ENCODE measurements around the gene L3MBTL2.

The L3MBTL2 gene

GRCh38 chr22:41250127-41250526 lies 45.0 kb downstream of the L3MBTL2 start (continued):
- TF ChIP-seq REST (tag by site-specific recombination; IDR thresholded peaks at IDR 0.05), result no peak
- TF ChIP-seq ZNF529 (tag by site-specific recombination; IDR thresholded peaks at IDR 0.05; ENCODE audit: insufficient replicate concordance), result no peak
- no peak for TF ChIP-seq GFI1B (tag by site-specific recombination; IDR thresholded peaks at IDR 0.05)
- TF ChIP-seq ZNF561 (tag by site-specific recombination; IDR thresholded peaks at IDR 0.05; ENCODE audit: borderline replicate concordance), result no peak
- TF ChIP-seq ZNF510 (tag by site-specific recombination; IDR thresholded peaks at IDR 0.05; ENCODE audit: insufficient replicate concordance), result no peak
- TF ChIP-seq KLF10 (tag by site-specific recombination; IDR thresholded peaks at IDR 0.05), result no peak
- no peak for TF ChIP-seq ZNF777 (tag by site-specific recombination; IDR thresholded peaks at IDR 0.05; ENCODE audit: borderline replicate concordance)
- no peak for TF ChIP-seq ZNF341 (tag by site-specific recombination; IDR thresholded peaks at IDR 0.05; ENCODE audit: low read depth)

- Histone ChIP-seq H3K4me1 (ENCODE audit: control insufficient read depth, insufficient read depth, low read length) (peaks cover 5% of the 10 kb centered on the region; the same call in 1 of the 2 replicates), H3K36me3 (ENCODE audit: control insufficient read depth in 2 of 2, insufficient read depth in 1 of 2, low read length in 2 of 2) (peaks cover 66 to 98% of the 10 kb centered on the region in 2 experiments; a peak in 2 of 3 replicates), H3K9me3 (ENCODE audit: control insufficient read depth, insufficient read depth, low read depth, low read length) (no peaks in the 10 kb centered on the region), H3K27ac (ENCODE audit: extremely low read depth, low read depth, low read length) (no peak overlapping the region), H3K4me3 (ENCODE audit: low read depth, low read length) (no peak overlapping the region)
- CTCF ChIA-PET, result interaction anchor here (1.1 kb wide), 1 partner anchor 9 kb away, joined by 3 read pairs; no protein-coding TSS in a partner anchor
- TF ChIP-seq ZIC2 (tag by site-specific recombination; IDR thresholded peaks at IDR 0.05), result 0 out of 2 replicates have a peak, but pooled peaks have one; percentile 7
- no peak for TF ChIP-seq ZSCAN4 (tag by site-specific recombination; IDR thresholded peaks at IDR 0.05)
- TF ChIP-seq ZNF292 (tag by site-specific recombination; IDR thresholded peaks at IDR 0.05; ENCODE audit: borderline replicate concordance, low read depth), result no peak
- no peak for TF ChIP-seq KLF10 (tag by site-specific recombination; IDR thresholded peaks at IDR 0.05)
- no peak for TF ChIP-seq ZNF341 (tag by site-specific recombination; IDR thresholded peaks at IDR 0.05; ENCODE audit: low read depth)
- 0 out of 2 replicates have a peak, but pooled peaks have one; percentile 18 for TF ChIP-seq ZNF623 (tag by site-specific recombination; IDR thresholded peaks at IDR 0.05)
- no peak for TF ChIP-seq ZBTB17 (tag by site-specific recombination; IDR thresholded peaks at IDR 0.05)
- POLR2A ChIA-PET, result interaction anchor here (1.1 kb wide), 1 partner anchor 129 kb away, joined by 3 read pairs; the partner anchor contains the start of gene TEF
These were observed 47.3 kb downstream of the L3MBTL2 start for GRCh38 chr22:41252365-41252764.

GRCh38 chr22:41254230-41254629 lies 49.1 kb downstream of the L3MBTL2 start:
- CTCF ChIA-PET, result interaction anchor here (0.7 kb wide), 1 partner anchor 650 kb away, joined by 3 read pairs; no protein-coding TSS in a partner anchor
- Histone ChIP-seq H3K4me3 (ENCODE audit: low read depth, low read length) (no peak overlapping the region), H3K4me1 (ENCODE audit: control insufficient read depth, insufficient read depth, low read length) (peaks cover 6% of the 10 kb centered on the region; the same call in 1 of the 2 replicates), H3K27ac (ENCODE audit: extremely low read depth, low read depth, low read length) (no peak overlapping the region), H3K36me3 (ENCODE audit: control insufficient read depth in 2 of 2, insufficient read depth in 1 of 2, low read length in 2 of 2) (peaks cover 72 to 98% of the 10 kb centered on the region in 2 experiments), H3K9me3 (ENCODE audit: control insufficient read depth, insufficient read depth, low read depth, low read length) (no peaks in the 10 kb centered on the region)
- TF ChIP-seq ZNF366 (tag by site-specific recombination; conservative IDR thresholded peaks at IDR 0.05) (peak; percentile 41; the same call in 1 of the 2 replicates), ZNF169 (tag by site-specific recombination; IDR thresholded peaks at IDR 0.05) (no peak), ZNF626 (tag by site-specific recombination; IDR thresholded peaks at IDR 0.05) (no peak), SP7 (tag by site-specific recombination; IDR thresholded peaks at IDR 0.05) (no peak), ATF2 (tag by site-specific recombination; IDR thresholded peaks at IDR 0.05; ENCODE audit: low read depth) (no peak), ZNF513 (tag by site-specific recombination; IDR thresholded peaks at IDR 0.05) (peak; percentile 100), ZEB2 (tag by site-specific recombination; IDR thresholded peaks at IDR 0.05) (no peak), EGR2 (tag by site-specific recombination; IDR thresholded peaks at IDR 0.05; ENCODE audit: low read depth) (peak; percentile 31; the same call in 1 of the 2 replicates), ZNF26 (tag by site-specific recombination; IDR thresholded peaks at IDR 0.05) (no peak)
- POLR2A ChIA-PET, result no interaction called here
